PFSK-1 (cell line): Measurements from ENCODE around the gene B3GALT6.

Source experiments
- FOXP2 ChIP-seq: optimal IDR thresholded peaks from 2 replicates; pipeline ENCODE3; 2011; ENCODE audit warnings: borderline replicate concordance, control low read depth, inconsistent platforms; ENCODE audit not compliant: insufficient read depth; ENCODE audit errors: extremely low read length, extremely low read depth
- POLR2AphosphoS5 ChIP-seq: IDR thresholded peaks from 2 replicates; pipeline ENCODE4 v1.6.1; 2012; ENCODE audit warnings: low read depth, mild to moderate bottlenecking, control low read depth, low read length, moderate library complexity
- REST ChIP-seq, 2 experiments: IDR thresholded peaks; 2 replicates each; pipeline versions ENCODE4 v1.6.1 to v1.8.0; 2011 to 2012; ENCODE audit warnings: low read depth in 2 of 2, low read length in 2 of 2, control low read depth in 1 of 2, inconsistent platforms in 1 of 2, mild to moderate bottlenecking in 1 of 2, moderate library complexity in 1 of 2; ENCODE audit not compliant: insufficient read depth in 1 of 2
- SIN3A ChIP-seq: IDR thresholded peaks from 2 replicates; pipeline ENCODE4 v1.6.1; 2012; ENCODE audit warnings: mild to moderate bottlenecking, low read length, moderate library complexity, borderline replicate concordance; ENCODE audit not compliant: insufficient read depth
- TAF1 ChIP-seq: IDR thresholded peaks from 2 replicates; pipeline ENCODE4 v1.6.1; 2012; ENCODE audit warnings: low read length, control low read depth, borderline replicate concordance; ENCODE audit not compliant: insufficient read depth

B3GALT6 gene

DNA sequence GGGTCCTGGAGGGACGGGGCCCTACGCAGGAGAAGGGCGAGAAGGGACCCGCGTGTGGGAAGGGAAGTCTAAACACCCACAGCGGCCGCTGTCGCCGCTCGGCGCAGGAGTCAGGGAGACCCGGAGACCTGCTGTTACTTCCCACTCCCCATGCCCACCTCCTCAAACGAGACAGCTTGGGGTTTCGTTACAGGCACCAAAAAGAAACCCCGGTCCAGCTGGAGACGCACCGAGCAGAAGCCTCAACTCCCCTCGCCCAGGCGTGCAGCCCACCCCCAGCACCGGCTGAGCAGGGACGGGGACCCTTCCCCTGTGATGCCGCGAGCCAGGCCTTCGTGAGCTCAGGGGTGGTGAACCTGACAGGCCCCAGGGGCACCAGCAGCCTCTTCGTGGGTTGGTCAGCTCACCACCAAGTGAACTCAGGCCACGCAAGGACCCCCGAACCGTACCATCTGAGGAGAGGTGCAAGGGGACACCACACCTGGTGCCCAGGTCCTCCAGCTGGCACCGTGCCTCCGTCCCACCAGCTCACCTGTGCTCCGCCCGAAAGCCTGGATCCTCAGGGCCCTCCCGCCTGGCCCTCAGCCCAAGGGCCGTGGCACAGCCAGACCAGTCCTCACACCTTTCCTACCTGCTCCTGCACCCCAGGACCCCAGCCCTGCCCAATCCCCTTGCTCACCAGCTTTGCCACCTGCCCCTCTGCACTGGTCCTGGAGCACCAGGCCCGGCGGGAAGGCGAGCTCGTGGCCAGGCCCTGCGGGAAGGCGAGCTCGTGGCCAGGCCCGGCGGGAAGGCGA is 5.3 kb upstream of the B3GALT6 start:
- TF ChIP-seq FOXP2 (no peak), TAF1 (no peak), POLR2AphosphoS5 (no peak), REST (IDR thresholded peaks at IDR 0.05; ENCODE audit: insufficient read depth in 1 of 2, low read depth in 2 of 2, low read length in 2 of 2) (no peak)

DNA sequence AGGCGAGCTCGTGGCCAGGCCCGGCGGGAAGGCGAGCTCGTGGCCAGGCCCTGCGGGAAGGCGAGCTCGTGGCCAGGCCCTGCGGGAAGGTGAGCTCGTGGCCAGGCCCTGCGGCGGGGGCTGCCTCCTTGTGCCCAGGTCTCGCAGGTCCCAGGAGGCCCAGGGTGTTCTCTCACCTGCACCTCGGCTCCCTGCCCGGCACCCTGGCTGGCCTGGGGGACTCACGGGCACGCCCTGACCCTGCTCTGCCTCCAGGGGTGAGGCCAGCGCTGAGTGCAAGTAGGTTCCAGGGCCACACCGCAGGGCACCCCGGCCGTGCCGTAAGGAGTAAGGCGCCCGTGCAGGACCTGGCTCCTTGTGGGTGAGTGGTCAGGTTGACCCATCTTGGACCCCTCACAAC is 4.7 kb upstream of the B3GALT6 start:
- TF ChIP-seq SIN3A (no peak), TAF1 (no peak), FOXP2 (no peak), REST (IDR thresholded peaks at IDR 0.05; ENCODE audit: insufficient read depth in 1 of 2, low read depth in 2 of 2, low read length in 2 of 2) (no peak), POLR2AphosphoS5 (no peak)

- no peak for TF ChIP-seq TAF1
- no peak for TF ChIP-seq REST (IDR thresholded peaks at IDR 0.05; ENCODE audit: insufficient read depth in 1 of 2, low read depth in 2 of 2, low read length in 2 of 2)
- no peak for TF ChIP-seq FOXP2
- no peak for TF ChIP-seq SIN3A
- no peak for TF ChIP-seq POLR2AphosphoS5
These were observed 3.9 kb upstream of the B3GALT6 start for GRCh38 chr1:1228187-1228586.

- no peak for TF ChIP-seq FOXP2
- TF ChIP-seq TAF1 = no peak
- TF ChIP-seq POLR2AphosphoS5 = no peak
- no peak for TF ChIP-seq SIN3A
- no peak for TF ChIP-seq REST (IDR thresholded peaks at IDR 0.05; ENCODE audit: insufficient read depth in 1 of 2, low read depth in 2 of 2, low read length in 2 of 2)
These were observed 3.3 kb upstream of the B3GALT6 start for GRCh38 chr1:1228596-1229321.
